ENCODE results near the gene ACOT8.

Gene ACOT8

DNA sequence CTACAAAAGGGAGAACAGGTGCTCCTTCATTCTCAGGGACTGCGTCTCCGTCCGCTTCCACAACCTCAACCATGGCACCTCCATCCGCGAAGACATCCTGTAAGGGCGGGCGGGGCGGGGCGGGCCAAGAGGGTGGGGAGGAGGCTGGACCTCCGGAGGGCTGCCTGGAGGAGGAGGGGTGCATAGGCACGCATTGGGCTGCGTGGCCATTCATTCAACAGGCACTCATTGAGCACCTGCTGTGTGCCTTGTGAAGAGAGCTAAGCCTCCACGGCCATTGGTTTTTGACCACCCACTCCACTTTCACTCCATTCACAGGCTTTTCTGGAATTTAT, 657 bp upstream of the ACOT8 start:
- in situ Hi-C loops (cut with MboI; ENCODE audit: low sequenced_read_pairs) = no loop called here

DNA sequence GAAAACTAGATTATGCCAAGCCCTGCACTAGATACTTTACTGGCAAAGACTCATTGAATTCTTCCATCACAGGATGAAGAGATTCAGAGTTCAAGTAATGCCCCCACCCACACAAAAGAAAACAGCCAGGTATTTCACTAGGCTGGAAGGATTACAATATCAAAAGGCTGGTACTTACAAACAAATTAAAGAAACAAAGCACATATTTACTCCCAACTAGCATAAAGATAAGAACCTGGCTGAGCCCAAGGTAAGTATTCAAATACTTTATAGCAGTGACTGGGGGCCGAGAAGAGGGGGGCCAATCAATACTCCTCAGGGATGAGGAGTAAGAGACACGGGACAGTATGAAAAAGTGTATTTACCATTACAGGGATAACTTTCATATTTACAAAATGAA, 3.7 kb downstream of the ACOT8 start:
- in situ Hi-C loops (cut with MboI; ENCODE audit: low sequenced_read_pairs) = no loop called here

DNA sequence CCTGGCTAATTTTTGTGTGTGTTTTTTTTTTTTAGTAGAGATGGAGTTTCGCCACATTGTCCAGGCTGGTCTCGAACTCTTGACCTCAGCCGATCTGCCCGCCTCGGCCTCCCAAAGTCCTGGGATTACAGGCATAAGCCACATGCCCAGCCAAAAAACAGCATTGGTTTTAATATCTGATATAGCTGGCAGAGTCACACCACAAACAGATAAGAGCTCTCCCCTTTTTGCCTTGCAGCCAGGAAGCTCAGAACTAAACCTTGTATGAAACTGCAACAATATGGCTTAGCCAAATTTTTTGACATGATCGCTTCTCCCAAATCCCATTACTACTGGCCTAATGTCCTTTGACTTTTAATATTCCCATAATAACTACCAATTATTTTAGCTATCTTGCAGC, 4.9 kb downstream of the ACOT8 start:
- in situ Hi-C loops (cut with MboI; ENCODE audit: low sequenced_read_pairs) = no loop called here

DNA sequence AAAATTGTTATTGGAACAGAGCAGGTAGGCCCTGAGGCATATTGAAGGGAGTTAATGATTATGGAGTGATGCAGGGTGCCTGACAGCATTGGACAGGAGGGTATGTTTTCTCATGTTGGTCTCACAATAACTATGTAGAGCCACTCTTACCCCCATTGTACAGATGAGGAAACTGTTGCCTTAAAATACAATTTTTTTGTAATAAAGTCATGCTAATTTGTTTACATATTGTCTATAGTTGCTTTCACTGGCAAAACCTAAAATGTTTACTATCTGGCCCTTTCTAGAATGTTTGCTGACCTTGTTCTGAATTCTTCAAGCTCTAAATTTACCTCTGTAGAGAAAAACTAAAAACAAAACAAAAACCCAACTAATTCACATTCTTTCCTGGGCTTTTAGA, 5.7 kb downstream of the ACOT8 start:
- in situ Hi-C loops (cut with MboI; ENCODE audit: low sequenced_read_pairs) = no loop called here

DNA sequence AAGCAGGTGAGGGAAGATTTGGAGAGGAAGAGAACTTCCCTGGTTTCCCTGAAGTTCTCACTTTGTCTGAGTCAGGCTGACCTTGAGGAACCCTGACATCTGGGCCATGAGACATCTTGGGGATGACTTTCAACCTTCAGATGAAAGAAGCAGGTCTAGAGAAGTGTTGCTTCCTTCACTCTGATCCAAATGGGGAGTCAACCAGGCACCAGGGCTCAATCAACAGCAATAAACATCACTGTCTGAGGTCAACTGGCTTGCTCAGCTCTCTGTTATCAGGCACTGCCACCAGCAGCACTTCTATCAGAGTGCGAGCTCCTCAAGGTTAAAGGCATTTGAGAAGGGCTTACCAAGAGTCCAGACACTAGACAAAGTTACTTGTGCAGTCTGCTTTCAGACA, 6.3 kb downstream of the ACOT8 start:
- in situ Hi-C loops (cut with MboI; ENCODE audit: low sequenced_read_pairs) = no loop called here

DNA sequence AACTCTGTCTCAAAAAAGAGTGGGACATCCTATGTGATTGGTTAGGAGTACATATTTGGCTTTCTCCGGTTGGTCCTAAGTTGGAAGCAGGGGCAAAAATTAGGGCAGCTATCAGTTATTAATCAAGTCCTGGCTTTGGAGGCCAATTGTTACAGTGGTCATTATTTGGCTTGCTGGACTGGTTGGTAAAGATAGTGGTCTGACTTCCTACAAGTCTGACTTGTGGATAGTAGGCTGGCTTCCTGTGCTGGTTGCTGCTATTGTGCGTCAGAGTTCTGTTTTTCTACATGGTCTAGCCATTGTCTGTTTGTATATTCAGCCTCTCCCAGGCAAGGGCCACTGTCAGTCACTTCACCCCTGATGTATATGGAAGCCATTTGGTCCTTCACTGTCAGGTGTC, 7.0 kb downstream of the ACOT8 start:
- in situ Hi-C loops (cut with MboI; ENCODE audit: low sequenced_read_pairs) = no loop called here

DNA sequence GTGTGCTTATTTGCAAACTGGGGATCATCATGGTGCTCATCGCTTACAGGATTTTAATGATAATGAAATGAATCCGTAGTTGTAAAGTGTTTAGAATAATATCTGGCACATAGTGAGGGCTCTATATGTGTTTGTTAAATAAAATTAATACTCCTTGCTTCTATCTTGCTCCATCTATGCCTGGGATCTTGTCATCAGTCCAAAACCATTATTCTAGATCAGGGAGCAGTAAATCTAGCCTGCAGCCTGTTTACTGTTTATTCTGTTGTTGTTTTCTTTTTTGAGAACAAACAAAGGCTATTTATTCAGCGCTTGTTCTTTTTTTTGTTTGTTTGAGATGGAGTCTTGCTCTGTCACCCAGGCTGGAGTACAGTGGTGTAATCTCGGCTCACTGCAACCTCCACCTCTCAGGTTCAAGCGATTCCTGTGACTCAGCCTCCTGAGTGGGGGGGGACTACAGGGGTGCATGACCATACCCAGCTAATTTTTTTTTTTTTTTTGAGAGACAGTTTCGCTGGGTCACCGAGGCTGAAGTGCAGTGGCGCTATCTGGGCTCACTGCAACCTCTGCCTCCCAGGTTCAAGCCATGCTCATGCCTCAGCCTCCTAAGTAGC, 8.1 kb downstream of the ACOT8 start:
- in situ Hi-C loops (cut with MboI; ENCODE audit: low sequenced_read_pairs) = no loop called here

DNA sequence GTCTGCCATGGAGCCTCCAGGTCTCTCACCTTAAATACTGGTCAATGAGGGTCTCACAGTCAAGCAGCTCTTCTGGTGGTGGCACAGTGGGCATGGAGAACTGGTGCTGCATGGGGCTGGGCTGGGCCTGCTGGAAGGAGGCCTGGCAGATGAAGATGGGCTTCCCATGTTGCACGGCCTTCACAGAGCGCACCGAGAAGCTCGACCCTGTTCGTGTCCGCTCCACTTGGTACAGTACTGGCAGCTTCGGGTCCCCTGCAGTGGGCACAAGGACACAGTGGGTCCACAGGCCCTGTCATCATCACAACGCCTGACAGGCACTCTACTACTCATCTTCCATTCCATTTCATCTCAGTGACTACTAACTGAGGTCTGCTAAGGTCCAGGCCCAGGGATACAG, 8.8 kb downstream of the ACOT8 start:
- in situ Hi-C loops (cut with MboI; ENCODE audit: low sequenced_read_pairs) = no loop called here

DNA sequence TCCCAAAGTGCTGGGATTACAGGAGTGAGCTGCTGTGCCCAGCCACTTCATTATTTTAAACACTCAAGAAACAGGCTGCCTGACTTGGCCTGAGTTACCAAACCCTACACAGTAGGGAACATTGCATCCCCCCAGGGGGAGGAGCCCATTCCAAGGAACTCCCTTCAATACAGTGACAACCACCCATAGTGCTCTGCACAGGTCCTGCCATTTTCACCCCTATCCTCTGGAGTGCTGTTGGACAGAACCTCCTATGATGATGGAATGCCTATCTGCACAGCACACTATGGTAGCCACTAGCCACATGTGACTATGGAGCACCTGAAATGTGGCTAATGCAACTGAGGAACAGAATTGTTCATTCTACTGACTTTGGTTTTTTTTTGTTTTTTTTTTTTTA, 11.7 kb downstream of the ACOT8 start:
- in situ Hi-C loops (cut with MboI; ENCODE audit: low sequenced_read_pairs) = no loop called here

DNA sequence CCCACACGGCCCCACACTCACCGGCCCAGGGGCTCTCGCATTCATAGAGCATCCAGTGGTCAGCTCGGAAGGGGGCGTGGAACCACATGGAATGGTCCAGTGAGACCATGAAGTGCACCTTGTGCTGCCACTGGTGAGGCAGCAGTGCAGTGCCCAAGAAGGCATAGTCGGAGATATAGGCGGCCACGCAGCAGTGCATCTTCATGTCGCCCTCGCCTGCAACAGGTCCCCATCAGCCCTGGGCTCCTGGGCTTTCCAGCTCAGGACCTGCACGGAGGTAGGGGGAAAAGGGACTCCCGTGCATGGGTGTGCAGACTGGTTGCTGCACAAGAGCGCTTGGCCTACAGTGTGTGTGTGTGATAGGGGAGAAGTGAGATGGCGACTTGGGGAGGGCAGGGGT, 13.7 kb downstream of the ACOT8 start:
- in situ Hi-C loops (cut with MboI; ENCODE audit: low sequenced_read_pairs) = no loop called here

DNA sequence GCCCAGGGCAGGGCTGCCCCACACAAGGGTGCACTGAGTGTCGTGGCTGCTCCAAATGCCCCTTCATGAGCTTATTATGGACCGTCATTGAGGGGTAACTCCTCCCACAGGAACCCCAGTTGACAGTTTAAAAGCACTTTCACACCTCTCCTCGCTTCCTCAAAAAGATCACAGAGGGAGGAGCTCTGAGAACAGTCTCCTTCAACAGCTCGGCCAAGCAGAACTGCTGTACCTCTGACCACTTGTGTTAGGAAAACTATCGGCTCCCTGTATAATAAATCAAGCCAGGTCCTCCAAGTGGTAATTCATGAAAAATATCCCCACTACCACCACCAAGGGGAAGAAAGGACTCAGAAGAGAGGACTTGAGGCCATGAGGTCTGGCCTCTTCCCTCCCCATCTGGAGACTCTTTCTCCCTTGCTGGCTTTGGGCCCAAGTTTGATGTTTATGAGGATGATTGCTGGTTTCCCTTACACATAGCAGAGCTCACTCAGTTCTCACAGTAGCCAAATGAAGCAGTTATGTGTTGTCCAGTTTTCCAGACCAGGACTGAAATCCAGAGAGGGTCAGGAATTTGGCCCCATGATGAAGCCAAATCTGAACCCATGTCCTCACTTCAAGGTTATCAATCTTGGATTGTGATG, 14.9 kb downstream of the ACOT8 start:
- in situ Hi-C loops (cut with MboI; ENCODE audit: low sequenced_read_pairs) = no loop called here

DNA sequence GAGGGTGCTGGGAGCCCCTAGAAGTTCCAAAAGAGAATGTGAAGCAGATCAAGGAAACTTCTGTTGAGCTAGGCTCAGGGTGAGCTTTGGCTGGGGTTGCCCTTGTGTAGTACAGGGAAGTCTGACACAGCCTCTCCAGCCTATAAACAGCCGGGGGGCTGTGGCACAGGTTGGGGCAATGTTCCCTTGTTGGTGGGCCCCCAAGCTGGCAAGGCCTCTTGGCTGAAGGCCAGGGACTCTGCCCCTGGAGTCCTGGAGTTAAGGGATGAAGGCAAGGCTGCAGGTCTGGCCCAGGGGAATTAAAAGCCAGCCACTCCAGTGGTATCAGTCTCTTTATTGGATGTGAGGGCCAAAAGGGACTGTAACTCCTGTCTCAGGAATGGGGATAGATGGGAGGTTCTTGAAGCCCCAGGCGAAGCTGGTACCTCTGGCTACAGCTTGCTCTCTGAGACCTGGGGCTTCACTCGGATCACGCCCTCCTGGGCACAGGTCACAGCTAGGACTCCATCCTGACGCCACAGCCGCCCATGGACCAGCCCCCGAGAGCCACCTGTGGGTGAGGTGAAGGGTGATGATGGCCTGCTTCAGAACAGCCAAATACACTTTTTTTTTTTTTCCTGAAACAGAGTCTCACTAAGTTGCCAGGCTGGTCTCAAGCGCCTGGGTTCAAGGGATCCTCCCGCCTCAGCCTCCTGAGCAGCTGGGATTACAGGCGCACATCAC, 15.6 kb downstream of the ACOT8 start:
- in situ Hi-C loops (cut with MboI; ENCODE audit: low sequenced_read_pairs) = no loop called here

DNA sequence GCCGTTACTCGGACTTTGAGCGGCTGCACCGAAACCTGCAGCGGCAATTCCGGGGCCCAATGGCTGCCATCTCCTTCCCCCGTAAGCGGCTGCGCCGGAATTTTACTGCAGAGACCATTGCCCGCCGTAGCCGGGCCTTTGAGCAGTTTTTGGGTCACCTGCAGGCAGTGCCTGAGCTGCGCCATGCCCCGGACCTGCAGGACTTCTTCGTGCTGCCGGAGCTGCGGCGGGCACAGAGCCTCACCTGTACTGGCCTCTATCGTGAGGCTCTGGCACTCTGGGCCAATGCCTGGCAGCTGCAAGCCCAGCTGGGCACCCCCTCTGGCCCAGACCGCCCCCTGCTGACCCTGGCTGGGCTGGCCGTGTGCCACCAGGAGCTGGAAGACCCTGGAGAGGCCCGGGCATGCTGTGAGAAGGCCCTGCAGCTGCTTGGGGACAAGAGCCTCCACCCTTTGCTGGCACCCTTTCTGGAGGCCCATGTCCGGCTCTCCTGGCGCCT, 16.4 kb downstream of the ACOT8 start:
- in situ Hi-C loops (cut with MboI; ENCODE audit: low sequenced_read_pairs) = no loop called here

DNA sequence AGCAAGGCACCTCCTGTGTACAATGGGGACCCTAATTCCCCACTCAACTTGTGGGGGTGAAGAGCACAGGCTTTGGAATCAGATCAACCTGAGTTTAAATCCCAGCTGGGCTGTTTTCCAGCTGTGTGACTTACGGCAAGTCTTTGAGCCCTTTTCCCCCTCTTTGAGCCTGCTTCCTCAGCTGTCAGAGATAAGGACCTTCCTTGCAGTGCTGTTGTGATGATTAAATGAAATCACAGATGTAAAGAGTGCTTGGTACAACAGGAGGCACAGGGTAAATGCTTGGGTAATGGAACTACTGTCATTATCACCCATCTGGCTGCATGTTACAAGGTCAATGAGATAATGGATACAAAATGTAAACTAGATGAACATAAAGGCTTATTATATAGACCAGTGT, 20.4 kb downstream of the ACOT8 start:
- in situ Hi-C loops (cut with MboI; ENCODE audit: low sequenced_read_pairs) = no loop called here

DNA sequence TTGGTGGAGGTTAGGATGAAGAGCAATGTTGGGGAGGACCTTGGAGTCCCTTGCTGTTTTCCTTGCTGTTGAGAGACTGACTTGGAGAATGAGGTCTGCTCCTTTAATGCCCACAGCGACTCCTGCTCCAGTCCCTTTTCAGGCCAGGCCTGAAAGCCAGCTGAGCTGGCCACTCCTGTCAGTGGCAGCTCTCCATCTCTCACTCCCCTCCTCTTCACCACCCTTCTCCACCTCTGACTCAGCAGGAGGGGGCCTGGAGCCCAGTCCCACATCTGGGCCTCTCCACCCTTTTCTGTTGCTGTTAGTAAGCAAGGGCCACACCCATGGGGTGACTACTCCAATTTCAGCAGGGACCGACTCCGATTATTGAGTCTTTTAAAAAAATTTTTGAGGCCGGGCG, 21.4 kb downstream of the ACOT8 start:
- in situ Hi-C loops (cut with MboI; ENCODE audit: low sequenced_read_pairs) = no loop called here

DNA sequence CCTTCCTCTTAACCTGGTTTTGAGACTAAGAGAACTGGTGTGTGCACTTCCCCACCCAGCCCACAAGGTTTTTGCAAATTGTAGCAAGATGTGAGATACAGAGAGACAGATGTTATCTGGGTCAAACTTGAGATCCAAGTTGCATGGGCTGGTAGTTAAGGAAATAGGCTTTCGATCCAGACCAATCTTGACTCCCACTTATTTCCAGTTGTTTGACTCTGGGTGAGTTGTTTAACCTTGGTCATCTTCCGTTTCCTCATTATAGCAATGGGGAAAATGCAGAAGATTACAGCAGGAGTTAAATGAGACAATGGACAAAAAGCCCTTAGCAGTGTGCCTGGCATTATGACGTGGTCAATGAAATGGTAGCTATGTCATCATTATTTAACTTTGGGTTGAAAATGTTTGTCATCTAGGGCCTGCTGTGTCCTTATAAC, 21.8 kb downstream of the ACOT8 start:
- in situ Hi-C loops (cut with MboI; ENCODE audit: low sequenced_read_pairs) = no loop called here

DNA sequence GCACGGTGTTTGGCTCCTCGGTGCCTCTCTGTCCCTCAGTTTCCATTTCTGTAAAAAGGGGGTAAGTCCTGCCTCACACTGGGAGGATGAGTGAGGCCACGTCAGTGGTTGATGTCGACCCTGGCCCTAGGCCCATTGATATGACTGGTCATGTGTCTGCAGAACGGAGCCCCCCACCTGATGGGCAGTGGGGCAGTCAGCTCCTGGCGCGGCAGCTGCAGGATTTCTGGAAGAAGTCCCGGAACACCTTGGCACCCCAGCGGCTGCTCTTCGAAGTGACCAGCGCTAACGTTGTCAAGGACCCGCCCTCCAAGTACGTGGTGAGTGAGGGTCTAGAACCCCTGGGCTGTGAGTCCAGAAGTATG, 22.4 kb downstream of the ACOT8 start:
- in situ Hi-C loops (cut with MboI; ENCODE audit: low sequenced_read_pairs) = no loop called here

DNA sequence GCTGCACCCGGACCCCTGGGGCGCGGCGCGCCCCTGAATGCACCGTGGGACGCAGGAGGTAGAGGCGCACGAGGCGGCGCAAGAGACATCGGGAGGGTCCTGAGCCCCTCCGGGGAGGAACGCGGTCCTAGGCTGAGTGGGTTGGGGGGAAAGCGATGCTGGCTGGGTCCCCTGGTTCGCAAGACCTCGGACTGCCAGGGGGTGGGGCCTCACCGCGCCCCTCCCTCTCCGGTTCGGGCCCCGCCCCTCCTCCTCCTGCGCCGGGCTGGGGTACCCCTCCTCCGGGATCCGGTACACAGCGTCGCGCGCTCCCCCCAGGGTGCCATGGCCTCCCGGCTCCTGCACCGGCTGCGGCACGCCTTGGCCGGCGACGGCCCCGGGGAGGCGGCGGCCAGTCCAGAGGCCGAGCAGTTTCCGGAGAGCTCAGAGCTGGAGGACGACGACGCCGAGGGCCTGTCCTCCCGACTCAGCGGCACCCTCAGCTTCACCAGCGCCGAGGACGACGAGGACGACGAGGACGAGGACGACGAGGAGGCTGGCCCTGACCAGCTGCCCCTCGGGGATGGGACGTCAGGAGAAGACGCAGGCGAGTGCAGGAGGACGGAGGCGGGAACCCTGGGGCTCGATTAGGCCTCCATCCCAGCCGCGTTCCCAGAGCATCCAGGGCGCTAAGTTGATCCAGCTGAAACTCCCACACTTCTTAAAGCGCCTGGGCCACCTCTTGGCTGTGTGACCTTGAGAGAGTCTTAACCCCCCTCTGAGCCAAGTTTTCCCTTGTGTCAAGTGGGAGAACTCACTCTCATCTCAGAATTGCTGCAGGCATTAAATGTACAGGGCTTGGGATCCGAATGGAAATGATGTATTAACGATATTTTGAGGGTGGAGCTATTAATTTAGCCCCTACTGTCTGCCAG, 23.1 kb downstream of the ACOT8 start:
- in situ Hi-C loops (cut with MboI; ENCODE audit: low sequenced_read_pairs) = no loop called here

DNA sequence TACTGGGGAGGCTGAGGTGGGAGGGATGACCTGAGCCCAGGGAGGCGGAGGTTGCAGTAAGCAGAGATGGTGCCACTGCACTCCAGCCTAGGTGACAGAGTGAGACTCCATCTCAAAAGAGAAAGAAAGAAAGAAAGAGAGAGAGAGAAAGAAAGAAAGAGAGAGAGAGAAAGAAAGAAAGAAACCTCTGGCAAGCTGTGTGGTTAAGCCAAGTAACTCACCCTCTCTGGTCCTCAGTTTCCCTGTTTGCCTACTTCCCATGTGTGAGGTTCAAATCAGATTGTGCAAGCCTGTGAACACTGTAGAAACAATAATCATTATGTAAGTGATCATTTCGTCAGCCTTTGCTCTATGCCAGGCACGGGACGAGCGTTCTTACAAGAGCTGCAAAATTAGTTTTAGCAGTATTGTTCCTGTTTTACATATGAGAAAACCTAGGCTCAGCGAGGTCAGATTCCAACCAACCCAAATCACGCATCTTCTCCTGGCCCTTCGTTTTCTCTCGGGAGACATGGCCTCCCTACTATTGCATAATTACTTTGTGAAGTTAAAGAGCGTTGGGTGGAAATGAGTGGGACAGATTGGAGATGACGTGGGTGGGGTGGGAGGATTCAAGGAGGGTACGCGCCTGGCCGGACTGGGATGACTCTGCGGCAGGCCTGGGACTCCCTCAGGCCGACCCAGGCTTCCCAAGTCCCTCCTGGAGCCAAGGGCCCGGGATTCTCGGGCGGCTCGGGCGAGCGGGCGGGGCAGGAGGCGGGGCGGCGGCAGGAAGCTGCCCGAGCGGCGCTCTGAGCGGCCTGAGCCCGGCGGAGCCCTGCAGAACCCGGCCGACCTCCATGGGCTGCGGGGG, 23.9 kb downstream of the ACOT8 start, which contains the start of gene SNX21:
Gene SNX21, plus strand, starts transcription at position 770 of the 853 bp plus-strand sequence. CDS start 121 bp downstream, outside the sequence.
- in situ Hi-C loops (cut with MboI; ENCODE audit: low sequenced_read_pairs) = no loop called here

DNA sequence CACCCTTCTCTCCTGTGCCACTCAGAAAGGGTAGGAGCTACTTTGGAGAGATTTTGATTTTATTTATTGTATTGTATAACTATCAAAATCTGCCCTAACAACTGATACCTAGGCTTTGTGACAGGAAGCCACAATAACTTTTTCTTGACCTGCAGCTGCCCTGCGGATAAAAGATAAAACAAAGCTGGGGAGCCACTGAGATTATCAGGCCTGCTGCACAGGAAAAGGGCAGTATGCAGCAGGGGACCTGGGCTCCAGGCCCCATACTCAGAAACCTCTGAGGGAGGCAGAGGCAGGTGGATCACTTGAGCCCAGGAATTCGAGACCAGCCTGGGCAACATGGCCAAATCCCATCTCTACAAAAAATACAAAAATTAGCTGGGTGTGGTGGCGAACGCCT, 24.6 kb downstream of the ACOT8 start:
- in situ Hi-C loops (cut with MboI; ENCODE audit: low sequenced_read_pairs) = no loop called here

Measured in HL-60/S4 treated with retinoic acid at 250 ng/mL for 4 days and 3 days (cell line).